Transverse colon (tissue), 4 donors: Measurements from ENCODE around the gene NTRK2. TPM values are rescaled to one million over a fixed set of nuclear protein-coding genes. Genes with fewer than 3 reads are reported as not detected.
A peak's percentile ranks its signal among the peaks of the same experiment; 100 is the strongest.

Source experiments
- DNase-seq: peaks from one replicate; pipeline ENCODE4 v3.0.0-alpha.2; 2019
- H3K27ac ChIP-seq, 4 donors: fragments of 200-600 bp; sonication (generic); 2 replicates each; pipeline ENCODE4 v1.5.1; 2016 to 2018; ENCODE audit warnings: inconsistent platforms in 4 of 4
- H3K27me3 ChIP-seq: fragments of 200-600 bp; sonication (generic); 2 replicates; pipeline ENCODE4 v1.5.1; 2017; ENCODE audit warnings: inconsistent platforms
- H3K36me3 ChIP-seq, 4 donors: fragments of 200-600 bp; sonication (generic); 2 replicates each; pipeline ENCODE4 v1.5.1; 2017 to 2019; ENCODE audit warnings: inconsistent platforms in 4 of 4
- H3K4me1 ChIP-seq, 4 donors: fragments of 200-600 bp; sonication (generic); 2 replicates each; pipeline ENCODE4 v1.5.1; 2017 to 2020; ENCODE audit warnings: inconsistent platforms in 4 of 4
- H3K4me3 ChIP-seq, 4 donors: fragments of 200-600 bp; sonication (generic); 1 replicate in 1 of 4; 2 replicates in 3 of 4; pipeline versions ENCODE4 v1.5.1 to v1.6.1; 2017 to 2019; ENCODE audit warnings: inconsistent platforms in 4 of 4
- H3K9me3 ChIP-seq, 2 donors: fragments of 200-600 bp; sonication (generic); 2 replicates each; pipeline ENCODE4 v1.5.1; 2017 to 2019; ENCODE audit warnings: inconsistent platforms in 2 of 2
- CTCF ChIP-seq, 5 experiments: fragments of 200-600 bp in 3 of 5; fragments of 450-650 bp in 2 of 5; sonication (generic) in 3 of 5; IDR thresholded peaks; 1 replicate in 2 of 5; 2 replicates in 3 of 5; pipeline ENCODE4 v1.5.1; 2016 to 2017; ENCODE audit warnings: antibody characterized with exemption in 5 of 5, inconsistent platforms in 3 of 5, mild to moderate bottlenecking in 2 of 5, moderate library complexity in 1 of 5
- EP300 ChIP-seq: sonication (generic); formaldehyde crosslinking; IDR thresholded peaks from one replicate; pipeline ENCODE4 v1.6.1; 2017; ENCODE audit warnings: antibody characterized with exemption, low read depth
- POLR2A ChIP-seq: fragments of 450-650 bp; IDR thresholded peaks from one replicate; pipeline ENCODE4 v1.6.1; 2016; ENCODE audit warnings: antibody characterized with exemption, mild to moderate bottlenecking, moderate library complexity
- POLR2AphosphoS5 ChIP-seq, 3 donors: sonication (generic); formaldehyde crosslinking; IDR thresholded peaks; one replicate each; pipeline ENCODE4 v1.6.1; 2016; ENCODE audit warnings: antibody characterized with exemption in 3 of 3
- WGBS, 2 donors: methylation state at CpG; one replicate each; pipeline ENCODE4 v1.1.5; 2018; ENCODE audit warnings: low coverage in 1 of 2; 5-methylcytosine and 5-hydroxymethylcytosine counted together
- in situ Hi-C, 4 donors: fragments of 200-750 bp; cut with MboI; loops; one replicate each; pipeline versions ENCODE4 v1.15.0 to v1.15.1; 2017; ENCODE audit warnings: low sequenced_read_pairs in 3 of 4, low pct_ligation_motif_present in 1 of 4, low pct_unique_long_range_greater_than_20kb in 1 of 4
- intact Hi-C: fragments of 100-400 bp; cut with DNase I; formaldehyde crosslinking; loops from one replicate; pipeline ENCODE4 v1.15.1; 2023; ENCODE audit warnings: low total_unique reads
- total RNA-seq, 4 donors: library from RNA; depleted of rRNA; stranded (reverse); fragments of >200 nt; gene quantifications; one replicate each; pipeline ENCODE4 v1.1.0, GENCODE V29; 2016

The NTRK2 gene
- total RNA-seq, 4 donors from 2014 or later, result 2.2 to 10.1 (median 6.4) TPM

- 56 to 80% methylated on average over 2 to 5 of the region's 5 CpGs for WGBS, 2 donors
- H3K36me3 ChIP-seq, result no peaks in the 10 kb centered on the region
- no peak for DNase-seq
- H3K27ac ChIP-seq, result no peak overlapping the region
- H3K27me3 ChIP-seq, result no peaks in the 10 kb centered on the region
- in situ Hi-C loops (loop anchor here in 1 of 4 donors (25.0 kb wide), 1 partner anchor 607 kb away; no protein-coding TSS in a partner anchor), intact Hi-C loops (no loop called here)
- H3K9me3 ChIP-seq, result no peaks in the 10 kb centered on the region
- no peak overlapping the region for H3K4me3 ChIP-seq
- no peaks in the 10 kb centered on the region for H3K4me1 ChIP-seq
- no peak for TF ChIP-seq CTCF (IDR thresholded peaks at IDR 0.05)
- TF ChIP-seq EP300, result no peak
- TF ChIP-seq POLR2A, result no peak
- no peak for TF ChIP-seq POLR2AphosphoS5 (IDR thresholded peaks at IDR 0.05)
These were observed 14.1 kb upstream of the NTRK2 start for GRCh38 chr9:84655447-84655846.

GRCh38 chr9:84659313-84659712, 10.2 kb upstream of the NTRK2 start:
- no peak for DNase-seq
- no peak overlapping the region for H3K4me3 ChIP-seq
- in situ Hi-C loops (loop anchor here in 1 of 4 donors (25.0 kb wide), 1 partner anchor 603 kb away; no protein-coding TSS in a partner anchor), intact Hi-C loops (no loop called here)
- H3K27me3 ChIP-seq, result no peaks in the 10 kb centered on the region
- WGBS, 2 donors, result 68 to 71% methylated on average over 1 to 5 of the region's 5 CpGs
- no peaks in the 10 kb centered on the region for H3K36me3 ChIP-seq
- H3K4me1 ChIP-seq, result no peaks in the 10 kb centered on the region
- no peaks in the 10 kb centered on the region for H3K9me3 ChIP-seq
- TF ChIP-seq POLR2A, result no peak
- no peak for TF ChIP-seq CTCF (IDR thresholded peaks at IDR 0.05)
- TF ChIP-seq POLR2AphosphoS5 (IDR thresholded peaks at IDR 0.05), result no peak
- TF ChIP-seq EP300, result no peak
- no peak overlapping the region for H3K27ac ChIP-seq

- 33 to 43% methylated on average over 1 of the region's 1 CpG for WGBS, 2 donors
- H3K4me3 ChIP-seq, result no peak overlapping the region
- H3K36me3 ChIP-seq, result no peaks in the 10 kb centered on the region
- H3K27me3 ChIP-seq, result no peaks in the 10 kb centered on the region
- TF ChIP-seq EP300 (no peak), POLR2A (no peak), POLR2AphosphoS5 (IDR thresholded peaks at IDR 0.05) (no peak), CTCF (IDR thresholded peaks at IDR 0.05) (no peak)
- intact Hi-C loops (no loop called here), in situ Hi-C loops (loop anchor here in 1 of 4 donors (25.0 kb wide), 1 partner anchor 603 kb away; no protein-coding TSS in a partner anchor)
- DNase-seq, result no peak
- H3K9me3 ChIP-seq, result no peaks in the 10 kb centered on the region
- H3K27ac ChIP-seq, result no peak overlapping the region
- H3K4me1 ChIP-seq, result no peaks in the 10 kb centered on the region
These were observed 9.8 kb upstream of the NTRK2 start for GRCh38 chr9:84659773-84660172.

GRCh38 chr9:84667571-84668195, 1.8 kb upstream of the NTRK2 start:
- no peak overlapping the region for H3K27ac ChIP-seq
- no peak for DNase-seq
- H3K4me3 ChIP-seq, result peak overlapping the region in 3 of 4 donors; percentile 0 to 53 (median 31)
- no peaks in the 10 kb centered on the region for H3K36me3 ChIP-seq
- intact Hi-C loops, result no loop called here
- H3K9me3 ChIP-seq, result no peaks in the 10 kb centered on the region
- H3K4me1 ChIP-seq, result peaks cover 11 to 31% (median 20%) of the 10 kb centered on the region in 4 donors
- TF ChIP-seq EP300 (no peak), CTCF (IDR thresholded peaks at IDR 0.05) (peak; percentile 18 to 35 (median 27))
- in situ Hi-C loops, result loop anchor here in 1 of 4 donors (25.0 kb wide), 1 partner anchor 595 kb away; no protein-coding TSS in a partner anchor
- 0 to 9% methylated on average over 7 to 27 of the region's 27 CpGs for WGBS, 2 donors
- H3K27me3 ChIP-seq, result peaks cover 63% of the 10 kb centered on the region
